Stimulated activated CD4-positive, alpha-beta T cell treated with anti-CD3 and anti-CD28 coated beads, Interleukin-4, amount 100 ng/mL, for 24 hours (primary cell): Measurements from ENCODE around the gene SYTL3.
"Not testable (repeated sequence)": the region's sequence is repeated elsewhere in the genome, so short reads cannot be mapped to it uniquely, and the experiment has no call there.

Experiments used
- DNase-seq: peaks from one replicate; pipeline ENCODE4 v3.0.0-alpha.2; 2020

SYTL3 gene, protein sequence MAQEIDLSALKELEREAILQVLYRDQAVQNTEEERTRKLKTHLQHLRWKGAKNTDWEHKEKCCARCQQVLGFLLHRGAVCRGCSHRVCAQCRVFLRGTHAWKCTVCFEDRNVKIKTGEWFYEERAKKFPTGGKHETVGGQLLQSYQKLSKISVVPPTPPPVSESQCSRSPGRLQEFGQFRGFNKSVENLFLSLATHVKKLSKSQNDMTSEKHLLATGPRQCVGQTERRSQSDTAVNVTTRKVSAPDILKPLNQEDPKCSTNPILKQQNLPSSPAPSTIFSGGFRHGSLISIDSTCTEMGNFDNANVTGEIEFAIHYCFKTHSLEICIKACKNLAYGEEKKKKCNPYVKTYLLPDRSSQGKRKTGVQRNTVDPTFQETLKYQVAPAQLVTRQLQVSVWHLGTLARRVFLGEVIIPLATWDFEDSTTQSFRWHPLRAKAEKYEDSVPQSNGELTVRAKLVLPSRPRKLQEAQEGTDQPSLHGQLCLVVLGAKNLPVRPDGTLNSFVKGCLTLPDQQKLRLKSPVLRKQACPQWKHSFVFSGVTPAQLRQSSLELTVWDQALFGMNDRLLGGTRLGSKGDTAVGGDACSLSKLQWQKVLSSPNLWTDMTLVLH

GRCh38 chr6:158649289-158650143 is at the start of gene SYTL3:
Gene SYTL3 (plus strand): TSS chr6:158650054. CDS start chr6:158663269, 13,215 bp downstream.
- DNase-seq = peak; percentile 88

DNA sequence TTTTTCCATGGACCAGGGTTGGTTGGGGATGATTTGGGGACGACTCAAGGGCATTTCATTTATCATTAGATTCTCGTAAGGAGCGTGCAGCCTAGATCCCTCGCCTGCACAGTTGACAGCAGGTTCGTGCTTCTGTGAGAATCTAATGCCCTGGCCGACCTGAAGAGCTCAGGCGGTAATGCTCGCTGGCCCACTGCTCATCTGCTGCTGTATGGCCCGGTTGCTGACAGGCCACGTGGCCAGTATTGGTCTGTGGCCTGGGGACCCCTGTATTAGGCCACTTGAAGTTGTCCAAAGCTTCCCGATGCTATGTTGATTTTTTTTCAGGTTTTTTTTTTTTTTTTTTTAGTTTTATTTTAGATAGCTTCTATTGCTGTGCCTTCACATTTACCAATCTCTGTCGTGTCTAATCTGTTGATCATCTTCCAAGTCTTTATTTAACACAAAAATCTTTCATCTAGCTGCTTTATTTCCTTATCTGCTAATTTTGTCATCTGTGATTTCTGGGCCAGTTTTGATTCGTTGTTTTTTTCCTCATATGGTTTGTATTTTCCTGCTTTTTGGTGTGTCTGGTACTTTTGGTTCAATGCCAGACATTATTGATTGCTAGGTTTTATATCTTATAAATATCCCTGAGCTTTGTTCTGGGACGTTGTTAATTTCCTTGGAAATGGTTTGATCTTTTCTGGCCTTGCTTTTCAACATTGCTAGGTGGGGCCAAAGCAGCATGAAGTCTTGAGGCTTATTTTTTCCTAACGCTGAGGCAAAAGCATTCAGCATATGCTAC is 46.4 kb upstream of the SYTL3 start:
- DNase-seq = no peak

DNA sequence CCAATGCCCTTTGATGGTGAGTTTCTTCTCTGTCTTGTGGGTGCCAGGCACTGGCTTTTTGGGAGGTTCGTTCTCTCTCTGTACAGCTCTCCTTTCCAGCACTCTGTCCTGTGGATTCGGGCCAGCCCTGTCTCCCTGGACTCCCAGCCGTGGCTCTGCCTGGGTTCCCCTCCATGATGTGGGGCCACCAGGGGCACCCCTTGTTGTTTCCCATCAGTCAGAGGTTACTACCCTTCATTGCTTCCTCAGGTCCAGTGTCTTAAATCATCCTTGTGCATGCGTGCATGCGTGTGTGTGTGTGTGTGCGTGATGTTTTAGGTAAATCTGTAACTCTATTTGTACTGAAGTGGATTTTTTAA is 45.8 kb upstream of the SYTL3 start:
- no peak for DNase-seq

GRCh38 chr6:158605266-158605878 is 44.5 kb upstream of the SYTL3 start:
- DNase-seq = peak; percentile 62

- DNase-seq = not testable (repeated sequence)
These were observed 43.8 kb upstream of the SYTL3 start for GRCh38 chr6:158606011-158606410.

GRCh38 chr6:158606935-158607334 is 42.9 kb upstream of the SYTL3 start:
- no peak for DNase-seq

DNA sequence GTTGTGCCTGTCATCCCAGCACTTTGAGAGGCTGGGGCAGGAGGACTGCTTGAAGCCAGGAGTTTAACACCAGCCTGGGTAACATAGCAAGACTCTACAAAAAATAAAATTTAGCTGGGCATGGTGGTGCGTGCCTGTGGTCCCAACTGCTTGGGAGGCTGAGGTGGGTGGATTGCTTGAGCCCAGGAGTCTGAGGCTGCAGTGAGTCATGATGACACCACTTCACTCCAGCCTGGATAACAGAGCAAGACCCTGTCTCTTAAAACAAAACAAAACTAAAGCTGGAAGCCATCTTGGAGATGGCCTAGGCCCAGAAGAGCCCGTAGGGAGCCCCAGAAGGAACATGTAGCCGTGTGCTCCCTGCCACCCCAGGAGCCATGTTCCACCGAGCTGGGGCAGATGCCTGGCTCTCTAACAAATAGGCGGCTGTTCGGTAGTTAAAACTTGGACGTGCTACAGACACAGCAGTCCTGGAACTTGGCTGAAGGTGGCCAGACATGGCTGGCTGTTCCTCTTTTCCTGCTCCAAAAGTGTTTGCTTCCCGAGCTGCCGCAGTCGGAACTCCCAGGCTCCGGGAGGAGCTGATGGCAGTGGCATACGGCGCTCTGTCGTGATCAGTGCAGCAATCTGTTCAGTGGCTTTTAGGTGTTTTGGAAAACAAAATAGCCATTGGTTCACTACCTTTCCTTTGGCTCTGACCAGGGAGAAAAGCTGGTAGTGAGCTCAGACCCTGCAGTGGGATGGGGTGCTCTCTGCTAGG is 42.3 kb upstream of the SYTL3 start:
- no peak for DNase-seq

DNA sequence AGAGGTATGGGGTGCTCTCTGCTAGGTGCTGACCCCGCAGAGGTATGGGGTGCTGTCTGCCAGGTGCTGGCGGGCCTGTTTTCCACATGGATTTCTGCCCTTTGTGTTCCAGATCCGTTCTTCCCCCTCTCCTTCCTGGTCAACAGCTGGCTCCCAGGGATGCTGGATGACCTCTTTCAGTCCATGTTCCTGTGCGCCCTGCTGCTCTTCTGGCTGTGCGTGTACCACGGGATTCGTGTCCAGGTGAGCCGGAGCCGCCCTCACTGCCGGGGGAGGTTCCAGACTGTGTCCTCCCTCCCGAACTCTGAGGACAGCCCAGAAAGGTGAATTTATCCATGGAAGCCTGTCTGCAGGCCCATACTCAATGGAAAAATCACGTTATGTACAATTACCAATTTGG is 41.6 kb upstream of the SYTL3 start:
- DNase-seq = no peak

GRCh38 chr6:158609455-158610155 is 40.2 kb upstream of the SYTL3 start:
- DNase-seq = no peak

GRCh38 chr6:158610319-158610968 is 39.4 kb upstream of the SYTL3 start:
- DNase-seq = no peak

GRCh38 chr6:158611039-158611438 is 38.8 kb upstream of the SYTL3 start:
- no peak for DNase-seq

DNA sequence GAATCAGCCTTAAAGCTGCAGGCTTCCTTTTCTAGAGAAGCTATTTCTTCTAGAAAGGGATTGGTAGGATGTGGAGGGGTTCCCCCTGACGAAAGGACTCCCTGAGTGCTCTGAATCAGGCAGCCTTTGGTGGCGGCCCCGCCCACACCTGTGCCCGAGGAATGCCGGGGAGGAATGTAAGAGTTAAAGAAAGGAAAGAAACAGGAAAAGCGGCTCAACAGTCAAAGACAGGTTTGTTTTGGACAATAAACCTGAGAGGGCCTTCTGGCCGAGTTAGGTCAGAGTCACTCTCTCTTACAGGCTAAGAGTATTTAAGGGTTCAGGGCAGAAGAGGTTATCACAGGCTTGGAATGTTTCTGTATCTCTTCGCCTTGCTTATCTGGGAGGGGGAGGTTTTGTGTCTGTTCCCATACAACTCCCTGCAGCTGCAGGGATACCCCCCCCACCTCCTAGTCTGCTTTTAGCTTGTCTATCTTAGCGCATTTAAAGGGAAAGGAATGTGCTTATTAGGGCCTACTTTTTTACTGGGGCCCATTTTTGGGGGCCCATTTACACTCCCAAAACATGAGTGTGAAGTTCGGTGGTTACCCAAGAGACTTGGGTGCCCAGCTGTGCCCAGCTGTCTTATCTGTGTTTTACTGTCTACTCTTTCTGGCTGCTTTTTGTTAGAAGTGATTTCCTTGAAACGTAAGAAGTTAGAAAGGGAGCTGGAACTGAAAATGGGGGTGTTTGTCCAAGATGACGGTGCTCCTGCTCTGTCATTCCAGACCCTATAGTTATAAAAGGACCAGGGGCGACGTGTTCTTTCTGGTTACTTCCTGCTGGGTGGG is 38.1 kb upstream of the SYTL3 start:
- no peak for DNase-seq

DNA sequence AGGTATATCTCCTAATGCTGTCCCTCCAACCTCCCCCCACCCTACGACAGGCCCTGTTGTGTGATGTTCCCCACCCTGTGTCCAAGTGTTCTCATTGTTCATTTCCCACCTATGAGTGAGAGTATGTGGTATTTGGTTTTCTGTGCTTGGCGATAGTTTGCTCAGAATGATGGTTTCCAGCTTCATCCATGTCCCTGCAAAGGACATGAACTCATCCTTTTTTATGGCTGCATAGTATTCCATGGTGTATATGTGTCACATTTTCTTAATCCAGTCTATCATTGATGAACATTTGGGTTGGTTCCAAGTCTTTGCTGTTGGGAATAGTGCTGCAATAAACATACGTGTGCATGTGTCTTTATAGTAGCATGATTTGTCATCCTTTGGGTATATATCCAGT is 35.2 kb upstream of the SYTL3 start:
- DNase-seq = not testable (repeated sequence)

- DNase-seq = not testable (repeated sequence)
These were observed 31.6 kb upstream of the SYTL3 start for GRCh38 chr6:158618289-158618688.

DNA sequence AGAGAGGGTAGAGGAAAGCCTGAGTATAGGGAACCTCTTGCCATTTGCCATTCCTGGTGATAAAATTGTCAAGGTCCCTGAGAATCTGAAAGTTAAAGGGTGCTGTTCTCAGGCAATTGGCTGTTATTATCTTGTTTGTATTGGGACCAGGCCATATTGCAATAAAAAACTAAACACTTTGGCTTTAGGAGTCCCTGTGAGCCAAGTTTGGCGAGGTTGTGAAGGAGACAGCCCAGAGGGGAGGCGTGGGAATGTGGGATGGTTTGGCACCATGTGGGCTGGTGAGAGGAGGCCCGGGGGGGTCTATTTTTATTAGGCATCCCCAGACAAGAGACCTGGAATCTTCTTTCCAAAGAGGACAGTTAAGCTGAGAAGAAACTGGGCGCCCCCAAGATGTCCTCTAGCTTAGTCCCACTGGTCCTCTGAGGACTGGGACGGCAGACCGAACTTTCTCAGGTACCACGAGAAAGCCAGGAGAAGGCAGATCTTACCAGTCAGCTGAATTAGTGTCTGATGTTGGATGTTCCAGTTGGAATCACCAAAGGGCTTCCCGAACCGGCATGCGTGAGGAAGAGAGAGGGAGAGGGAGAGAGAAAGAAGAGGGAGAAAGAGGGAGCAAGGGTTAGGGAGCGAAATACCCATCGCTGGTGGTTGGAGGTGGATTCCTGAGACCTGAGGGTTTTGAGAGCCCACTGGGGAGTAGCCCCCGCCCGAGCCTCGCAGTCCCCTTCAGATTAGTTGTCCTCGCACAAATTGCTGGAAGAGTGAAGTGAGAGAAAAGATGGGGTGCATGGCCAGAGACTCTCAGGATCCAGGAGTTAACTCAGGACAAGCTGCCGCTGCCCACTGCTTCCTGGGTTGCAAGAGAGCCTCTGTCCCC is 29.7 kb upstream of the SYTL3 start:
- no peak for DNase-seq

GRCh38 chr6:158620963-158621693 is 28.7 kb upstream of the SYTL3 start:
- DNase-seq = no peak

DNA sequence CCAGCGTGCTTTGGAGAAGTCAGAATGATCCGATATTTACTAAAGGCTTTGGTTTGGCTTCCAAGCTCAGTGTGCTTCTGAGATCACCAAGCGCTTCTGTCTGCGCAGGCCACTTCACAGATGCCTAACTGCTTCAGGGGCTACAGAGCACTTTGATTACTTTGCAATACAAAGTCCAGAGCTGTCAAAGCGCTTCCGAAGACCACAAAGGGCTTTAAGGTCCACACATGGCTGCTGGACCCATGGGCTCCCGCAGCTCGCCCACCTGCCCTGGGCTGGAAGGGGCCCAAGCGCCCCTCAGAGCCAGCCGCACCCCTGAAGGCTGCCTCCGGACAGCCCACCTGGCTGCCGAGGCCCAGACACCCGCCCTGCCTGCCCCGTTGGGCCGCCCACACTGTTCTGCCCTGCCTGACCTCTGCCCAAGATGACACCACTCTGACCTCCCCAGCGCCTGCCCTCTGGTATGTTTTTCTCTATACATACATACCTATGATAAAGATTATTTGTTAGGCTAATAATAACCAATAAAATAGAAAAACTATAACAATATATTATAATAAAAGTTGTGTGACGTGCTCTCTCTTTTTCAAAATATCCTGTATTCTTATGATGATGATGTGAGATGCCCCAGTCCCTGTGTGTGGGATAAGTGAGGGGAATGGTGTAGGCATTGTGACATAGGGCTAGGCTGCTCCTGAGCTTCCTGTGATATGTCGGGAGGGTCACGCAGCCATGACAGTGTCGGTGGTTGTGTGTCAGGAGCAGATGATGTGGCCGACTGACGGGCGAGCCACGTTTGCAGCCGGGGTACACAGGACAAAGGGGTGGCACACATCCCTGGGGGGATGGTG is 27.9 kb upstream of the SYTL3 start:
- no peak for DNase-seq
